ENCODE measurements around the gene PAX7.
"Not testable (repeated sequence)": the region's sequence is repeated elsewhere in the genome, so short reads cannot be mapped to it uniquely, and the experiment has no call there.

The PAX7 gene

GRCh38 chr1:18761948-18762840, 131.5 kb downstream of the PAX7 start:
- no peak for DNase-seq (ENCODE audit: low read depth in 2 of 2)

- DNase-seq (ENCODE audit: low read depth in 2 of 2) = no peak
Measured at GRCh38 chr1:18764362-18764761, 133.7 kb downstream of the PAX7 start.

GRCh38 chr1:18765725-18766124, 135.1 kb downstream of the PAX7 start:
- DNase-seq (ENCODE audit: low read depth in 2 of 2) = no peak

- no peak for DNase-seq (ENCODE audit: low read depth in 2 of 2)
Measured at GRCh38 chr1:18766328-18766727, 135.7 kb downstream of the PAX7 start.

- DNase-seq (ENCODE audit: low read depth in 2 of 2) = not testable (repeated sequence)
Measured at GRCh38 chr1:18767576-18767975, 136.9 kb downstream of the PAX7 start.

GRCh38 chr1:18768086-18768485, 137.4 kb downstream of the PAX7 start:
- no peak for DNase-seq (ENCODE audit: low read depth in 2 of 2)

GRCh38 chr1:18769140-18769539, 138.5 kb downstream of the PAX7 start:
- no peak for DNase-seq (ENCODE audit: low read depth in 2 of 2)

GRCh38 chr1:18770799-18771198, 140.2 kb downstream of the PAX7 start:
- DNase-seq (ENCODE audit: low read depth in 2 of 2) = no peak

- DNase-seq (ENCODE audit: low read depth in 2 of 2) = no peak
Measured at GRCh38 chr1:18773753-18774152, 143.1 kb downstream of the PAX7 start.

- no peak for DNase-seq (ENCODE audit: low read depth in 2 of 2)
Measured at GRCh38 chr1:18775341-18775740, 144.7 kb downstream of the PAX7 start.

GRCh38 chr1:18776777-18777176, 146.1 kb downstream of the PAX7 start:
- DNase-seq (ENCODE audit: low read depth in 2 of 2) = no peak

GRCh38 chr1:18778437-18778836, 147.8 kb downstream of the PAX7 start:
- DNase-seq (ENCODE audit: low read depth in 2 of 2) = no peak

GRCh38 chr1:18781031-18781430, 150.4 kb downstream of the PAX7 start:
- DNase-seq (ENCODE audit: low read depth in 2 of 2) = no peak

GRCh38 chr1:18783705-18784481, 153.2 kb downstream of the PAX7 start:
- no peak for DNase-seq (ENCODE audit: low read depth in 2 of 2)

- no peak for DNase-seq (ENCODE audit: low read depth in 2 of 2)
Measured at GRCh38 chr1:18784482-18784831, 153.8 kb downstream of the PAX7 start.

- DNase-seq (ENCODE audit: low read depth in 2 of 2) = no peak
Measured at GRCh38 chr1:18786149-18786548, 155.5 kb downstream of the PAX7 start.

- DNase-seq (ENCODE audit: low read depth in 2 of 2) = no peak
Measured at GRCh38 chr1:18787825-18788385, 157.3 kb downstream of the PAX7 start.

GRCh38 chr1:18789246-18789645, 158.6 kb downstream of the PAX7 start:
- DNase-seq (ENCODE audit: low read depth in 2 of 2) = no peak

GRCh38 chr1:18792747-18793146, 162.1 kb downstream of the PAX7 start:
- no peak for DNase-seq (ENCODE audit: low read depth in 2 of 2)

- no peak for DNase-seq (ENCODE audit: low read depth in 2 of 2)
Measured at GRCh38 chr1:18793164-18793563, 162.5 kb downstream of the PAX7 start.

- no peak for DNase-seq (ENCODE audit: low read depth in 2 of 2)
Measured at GRCh38 chr1:18794051-18794450, 163.4 kb downstream of the PAX7 start.

- DNase-seq (ENCODE audit: low read depth in 2 of 2) = no peak
Measured at GRCh38 chr1:18794561-18794960, 163.9 kb downstream of the PAX7 start.

All from stimulated activated CD4-positive, alpha-beta T cell treated with anti-CD3 and anti-CD28 coated beads, Interleukin-4, amount 100 ng/mL, for 48 hours (primary cell).